Right lobe of liver (tissue), 4 donors: ENCODE data around the gene PRPF38A.

Source experiments
- POLR2A ChIP-seq: fragments of 450-650 bp; IDR thresholded peaks from one replicate; pipeline ENCODE4 v1.6.1; 2017; ENCODE audit warnings: antibody characterized with exemption, mild to moderate bottlenecking
- TF ChIP-seq, protein P1 (sequence below), 4 donors: fragments of 200-600 bp in 3 of 4; fragments of 450-650 bp in 1 of 4; IDR thresholded peaks; one replicate each; pipeline versions ENCODE4 v1.5.1 to v1.8.0; 2016 to 2022; ENCODE audit warnings: antibody characterized with exemption in 4 of 4, mild to moderate bottlenecking in 2 of 4
- donor health status: DM: no; HTN: no; CAD: no.
- donor health status: DM: no; HTN: no; CAD: no.
- donor health status: DM: no; HTN: yes; CAD: no.

DNA sequence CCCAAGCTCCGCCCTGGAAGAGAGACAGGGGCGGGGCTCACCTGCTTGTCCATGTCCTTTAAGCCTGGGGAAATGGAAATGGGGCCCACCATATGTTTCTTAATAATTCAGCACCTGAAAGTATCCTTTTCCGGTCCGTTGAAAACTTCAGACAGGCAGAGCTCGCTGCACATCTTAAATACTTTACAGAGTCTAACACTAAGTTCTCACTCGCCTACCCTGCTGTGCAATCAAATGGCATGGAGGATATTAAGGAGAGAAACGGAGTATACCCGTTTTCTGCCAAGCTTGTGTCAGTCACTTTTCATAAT, 37.9 kb upstream of the PRPF38A start:
- TF ChIP-seq, protein P1, sequence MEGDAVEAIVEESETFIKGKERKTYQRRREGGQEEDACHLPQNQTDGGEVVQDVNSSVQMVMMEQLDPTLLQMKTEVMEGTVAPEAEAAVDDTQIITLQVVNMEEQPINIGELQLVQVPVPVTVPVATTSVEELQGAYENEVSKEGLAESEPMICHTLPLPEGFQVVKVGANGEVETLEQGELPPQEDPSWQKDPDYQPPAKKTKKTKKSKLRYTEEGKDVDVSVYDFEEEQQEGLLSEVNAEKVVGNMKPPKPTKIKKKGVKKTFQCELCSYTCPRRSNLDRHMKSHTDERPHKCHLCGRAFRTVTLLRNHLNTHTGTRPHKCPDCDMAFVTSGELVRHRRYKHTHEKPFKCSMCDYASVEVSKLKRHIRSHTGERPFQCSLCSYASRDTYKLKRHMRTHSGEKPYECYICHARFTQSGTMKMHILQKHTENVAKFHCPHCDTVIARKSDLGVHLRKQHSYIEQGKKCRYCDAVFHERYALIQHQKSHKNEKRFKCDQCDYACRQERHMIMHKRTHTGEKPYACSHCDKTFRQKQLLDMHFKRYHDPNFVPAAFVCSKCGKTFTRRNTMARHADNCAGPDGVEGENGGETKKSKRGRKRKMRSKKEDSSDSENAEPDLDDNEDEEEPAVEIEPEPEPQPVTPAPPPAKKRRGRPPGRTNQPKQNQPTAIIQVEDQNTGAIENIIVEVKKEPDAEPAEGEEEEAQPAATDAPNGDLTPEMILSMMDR (IDR thresholded peaks at IDR 0.05): no peak
- TF ChIP-seq POLR2A: no peak
